SK-N-SH treated with all-trans-retinoic acid at 6 μM for 48 hours (cell line): ENCODE results near the gene TREX2.

Experiments used
- BACH2 ChIP-seq: fragments of 250-450 bp; sonication (Bioruptor Pico); IDR thresholded peaks from 2 replicates; pipeline ENCODE4 v1.9.0; 2021; ENCODE audit warnings: mild to moderate bottlenecking, borderline replicate concordance
- CSDC2 ChIP-seq: fragments of 250-450 bp; sonication (Bioruptor Pico); IDR thresholded peaks from 2 replicates; pipeline ENCODE4 v1.5.0; 2020; ENCODE audit warnings: mild to moderate bottlenecking, moderate library complexity
- CSRNP3 ChIP-seq: fragments of 250-450 bp; sonication (Bioruptor Pico); IDR thresholded peaks from 2 replicates; pipeline ENCODE4 v1.5.1; 2021; ENCODE audit warnings: mild to moderate bottlenecking, moderate library complexity
- PATZ1 ChIP-seq: fragments of 250-450 bp; sonication (Bioruptor Pico); IDR thresholded peaks from 2 replicates; pipeline ENCODE4 v1.8.0; 2020; ENCODE audit warnings: mild to moderate bottlenecking, moderate library complexity, borderline replicate concordance
- POU6F1 ChIP-seq: fragments of 250-450 bp; sonication (Bioruptor Pico); IDR thresholded peaks from 2 replicates; pipeline ENCODE4 v1.8.0; 2021; ENCODE audit warnings: low read depth, mild to moderate bottlenecking, moderate library complexity, borderline replicate concordance
- RARB ChIP-seq: fragments of 250-450 bp; sonication (Bioruptor Pico); IDR thresholded peaks from 2 replicates; pipeline ENCODE4 v1.8.0; 2021; ENCODE audit warnings: mild to moderate bottlenecking, moderate library complexity
- SNAI2 ChIP-seq: fragments of 250-450 bp; sonication (Bioruptor Pico); IDR thresholded peaks from 2 replicates; pipeline ENCODE4 v1.5.0; 2020; ENCODE audit warnings: mild to moderate bottlenecking, moderate library complexity
- TSHZ2 ChIP-seq: fragments of 250-450 bp; sonication (Bioruptor Pico); IDR thresholded peaks from 2 replicates; pipeline ENCODE4 v1.5.0; 2020; ENCODE audit warnings: mild to moderate bottlenecking, moderate library complexity
- ZC3H10 ChIP-seq: fragments of 250-450 bp; sonication (Bioruptor Pico); IDR thresholded peaks from 2 replicates; pipeline ENCODE4 v1.5.1; 2021; ENCODE audit warnings: mild to moderate bottlenecking, moderate library complexity
- ZFP3 ChIP-seq: fragments of 250-450 bp; sonication (Bioruptor Pico); IDR thresholded peaks from 2 replicates; pipeline ENCODE4 v1.5.0; 2020; ENCODE audit warnings: mild to moderate bottlenecking, moderate library complexity
- ZFP30 ChIP-seq: fragments of 450-650 bp; formaldehyde crosslinking; IDR thresholded peaks from 2 replicates; pipeline ENCODE4 v1.5.0; 2022; ENCODE audit warnings: mild to moderate bottlenecking, moderate library complexity
- ZNF565 ChIP-seq: fragments of 450-650 bp; formaldehyde crosslinking; conservative IDR thresholded peaks from 2 replicates; pipeline ENCODE4 v1.5.0; 2020; ENCODE audit warnings: low read depth, mild to moderate bottlenecking, moderate library complexity
- ZNF70 ChIP-seq: fragments of 450-650 bp; formaldehyde crosslinking; IDR thresholded peaks from 2 replicates; pipeline ENCODE4 v1.5.0; 2020; ENCODE audit warnings: mild to moderate bottlenecking, moderate library complexity
- ZNF8 ChIP-seq: fragments of 450-650 bp; formaldehyde crosslinking; IDR thresholded peaks from 2 replicates; pipeline ENCODE4 v1.5.0; 2020; ENCODE audit warnings: mild to moderate bottlenecking, moderate library complexity

- TF ChIP-seq ZFP30 (CRISPR knock-in tag), result no peak
- no peak for TF ChIP-seq POU6F1 (CRISPR knock-in tag)
- TF ChIP-seq CSDC2 (CRISPR knock-in tag), result no peak
- no peak for TF ChIP-seq RARB
- no peak for TF ChIP-seq ZNF8 (CRISPR knock-in tag)
- no peak for TF ChIP-seq ZNF70 (CRISPR knock-in tag)
- TF ChIP-seq ZC3H10, result no peak
- TF ChIP-seq SNAI2, result no peak
- no peak for TF ChIP-seq ZFP3 (CRISPR knock-in tag)
- no peak for TF ChIP-seq BACH2 (CRISPR knock-in tag)
- TF ChIP-seq PATZ1, result no peak
- TF ChIP-seq ZNF565 (CRISPR knock-in tag), result no peak
- no peak for TF ChIP-seq CSRNP3 (CRISPR knock-in tag)
- no peak for TF ChIP-seq TSHZ2 (CRISPR knock-in tag)
These were observed 28.9 kb downstream of the TREX2 start for GRCh38 chrX:153416781-153417450.
